Spleen (tissue), 11 donors: ENCODE data around the gene RYR1. TPM values are rescaled to one million over a fixed set of nuclear protein-coding genes. Genes with fewer than 3 reads are reported as not detected.
"Not testable (repeated sequence)": the region's sequence is repeated elsewhere in the genome, so short reads cannot be mapped to it uniquely, and the experiment has no call there.

ENCODE experiments used
- DNase-seq: peaks from one replicate; pipeline ENCODE4 v3.0.0-alpha.2; 2020
- H3K27ac ChIP-seq, 8 donors: fragments of 200-600 bp; sonication (generic) in 7 of 8; 1 replicate in 4 of 8; 2 replicates in 4 of 8; pipeline versions ENCODE4 v1.5.0 to v1.8.0; 2016 to 2021; ENCODE audit warnings: inconsistent platforms in 4 of 8, mild to moderate bottlenecking in 4 of 8, moderate library complexity in 1 of 8
- H3K27me3 ChIP-seq, 7 donors: fragments of 200-600 bp; sonication (generic) in 6 of 7; replicated peaks in 1 of 7; 1 replicate in 4 of 7; 2 replicates in 3 of 7; pipeline versions ENCODE4 v1.5.0 to v1.8.0; 2016 to 2021; ENCODE audit warnings: inconsistent platforms in 3 of 7, mild to moderate bottlenecking in 1 of 7
- H3K36me3 ChIP-seq, 6 donors: fragments of 200-600 bp; sonication (generic) in 5 of 6; 1 replicate in 4 of 6; 2 replicates in 2 of 6; pipeline versions ENCODE4 v1.5.0 to v1.8.0; 2016 to 2021; ENCODE audit warnings: inconsistent platforms in 2 of 6
- H3K4me1 ChIP-seq, 6 donors: fragments of 200-600 bp; sonication (generic) in 5 of 6; 1 replicate in 3 of 6; 2 replicates in 3 of 6; pipeline versions ENCODE4 v1.5.0 to v1.8.0; 2016 to 2021; ENCODE audit warnings: inconsistent platforms in 3 of 6
- H3K4me3 ChIP-seq, 8 donors: fragments of 200-600 bp; sonication (generic) in 7 of 8; 1 replicate in 4 of 8; 2 replicates in 4 of 8; pipeline versions ENCODE4 v1.5.0 to v1.8.0; 2016 to 2021; ENCODE audit warnings: inconsistent platforms in 4 of 8, mild to moderate bottlenecking in 4 of 8, moderate library complexity in 2 of 8
- H3K9me3 ChIP-seq, 8 donors: fragments of 200-600 bp; sonication (generic) in 7 of 8; 1 replicate in 4 of 8; 2 replicates in 4 of 8; pipeline versions ENCODE4 v1.5.0 to v1.8.0; 2016 to 2021; ENCODE audit warnings: inconsistent platforms in 4 of 8
- POLR2A ChIP-seq, 3 donors: fragments of 450-650 bp; IDR thresholded peaks; one replicate each; pipeline ENCODE4 v1.5.1; 2017; ENCODE audit warnings: antibody characterized with exemption in 3 of 3, mild to moderate bottlenecking in 1 of 3
- POLR2AphosphoS5 ChIP-seq, 3 donors: sonication (generic); formaldehyde crosslinking; IDR thresholded peaks; one replicate each; pipeline ENCODE4 v1.5.1; 2017; ENCODE audit warnings: antibody characterized with exemption in 3 of 3
- WGBS, 5 donors: extraction: QIAGEN DNeasy Blood & Tissue Kit in 3 of 5; methylation state at CpG; one replicate each; pipeline versions ENCODE4 v1.1.5 to v1.1.7; 2013 to 2018; 5-methylcytosine and 5-hydroxymethylcytosine counted together
- intact Hi-C: fragments of 100-400 bp; cut with DNase I; formaldehyde crosslinking; loops from one replicate; pipeline ENCODE4 v1.15.0; 2023; ENCODE audit warnings: low total_unique reads
- polyA plus RNA-seq, 3 donors: library from polyadenylated mRNA; stranded (reverse); fragments of 200-250 nt; gene quantifications; one replicate each; pipeline ENCODE4 v1.2.1, GENCODE V29; 2013
- total RNA-seq, 7 donors: library from RNA; depleted of rRNA in 3 of 7; stranded (reverse); fragments of >200 nt in 3 of 7; fragmentation: NEBNext Ultra II Directional in 4 of 7; extraction: Animal tissue kit (Norgen Biotek cat#: 25700) in 4 of 7; gene quantifications; one replicate each; pipeline versions ENCODE4 v1.1.0 to v1.2.1, GENCODE V29; 2016 to 2021
- TF ChIP-seq, protein P1 (sequence below), 11 experiments: fragments of 200-600 bp in 7 of 11; fragments of 450-650 bp in 4 of 11; sonication (generic) in 4 of 11; IDR thresholded peaks in 8 of 11; conservative IDR thresholded peaks in 3 of 11; 1 replicate in 7 of 11; 2 replicates in 4 of 11; pipeline versions ENCODE4 v1.4.0 to v1.8.0; 2016 to 2021; ENCODE audit warnings: antibody characterized with exemption in 11 of 11, inconsistent platforms in 4 of 11, mild to moderate bottlenecking in 1 of 11
- donor health status: healthy with polysubstance abuse.
- donor health status: DM: no; HTN: no; CAD: no; lungs with moderate emphysema.
- donor health status: DM: no; HTN: no; CAD: no.
- donor health status: Bipolar disorder and iron deficiency.
- donor health status: healthy.
- donor health status: DM: no; HTN: no; CAD: no.
- donor health status: DM: yes; HTN: yes; CAD: no.

The RYR1 gene
- total and polyA plus RNA-seq, 10 donors: 0.32 to 3.2 (median 1.3) TPM

GRCh38 chr19:38619361-38620174 is 186.1 kb downstream of the RYR1 start:
- peak overlapping the region; percentile 77 to 94 (median 90) for H3K27ac ChIP-seq
- WGBS, 5 donors: 13 to 18% (median 17%) methylated on average over 21 of the region's 21 CpGs
- H3K27me3 ChIP-seq: no peaks in the 10 kb centered on the region

GRCh38 chr19:38624822-38625221 is 191.3 kb downstream of the RYR1 start:
- TF ChIP-seq POLR2A (IDR thresholded peaks at IDR 0.05) (no peak), POLR2AphosphoS5 (IDR thresholded peaks at IDR 0.05) (no peak)
- TF ChIP-seq, protein P1, sequence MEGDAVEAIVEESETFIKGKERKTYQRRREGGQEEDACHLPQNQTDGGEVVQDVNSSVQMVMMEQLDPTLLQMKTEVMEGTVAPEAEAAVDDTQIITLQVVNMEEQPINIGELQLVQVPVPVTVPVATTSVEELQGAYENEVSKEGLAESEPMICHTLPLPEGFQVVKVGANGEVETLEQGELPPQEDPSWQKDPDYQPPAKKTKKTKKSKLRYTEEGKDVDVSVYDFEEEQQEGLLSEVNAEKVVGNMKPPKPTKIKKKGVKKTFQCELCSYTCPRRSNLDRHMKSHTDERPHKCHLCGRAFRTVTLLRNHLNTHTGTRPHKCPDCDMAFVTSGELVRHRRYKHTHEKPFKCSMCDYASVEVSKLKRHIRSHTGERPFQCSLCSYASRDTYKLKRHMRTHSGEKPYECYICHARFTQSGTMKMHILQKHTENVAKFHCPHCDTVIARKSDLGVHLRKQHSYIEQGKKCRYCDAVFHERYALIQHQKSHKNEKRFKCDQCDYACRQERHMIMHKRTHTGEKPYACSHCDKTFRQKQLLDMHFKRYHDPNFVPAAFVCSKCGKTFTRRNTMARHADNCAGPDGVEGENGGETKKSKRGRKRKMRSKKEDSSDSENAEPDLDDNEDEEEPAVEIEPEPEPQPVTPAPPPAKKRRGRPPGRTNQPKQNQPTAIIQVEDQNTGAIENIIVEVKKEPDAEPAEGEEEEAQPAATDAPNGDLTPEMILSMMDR (IDR thresholded peaks at IDR 0.05 in 8 of 11, conservative IDR thresholded peaks at IDR 0.05 in 3 of 11): no peak
- DNase-seq: no peak
- intact Hi-C loops: no loop called here
- no peak overlapping the region for H3K27ac ChIP-seq
- WGBS, 5 donors: 86 to 95% (median 90%) methylated on average over 3 of the region's 3 CpGs
- no peaks in the 10 kb centered on the region for H3K27me3 ChIP-seq
- no peak overlapping the region for H3K4me3 ChIP-seq
- no peaks in the 10 kb centered on the region for H3K9me3 ChIP-seq
- H3K4me1 ChIP-seq: peaks cover 6 to 20% (median 13%) of the 10 kb centered on the region in 6 donors
- peaks cover 4 to 98% (median 93%) of the 10 kb centered on the region in 6 donors for H3K36me3 ChIP-seq

More at GRCh38 chr19:38619361-38620174, 186.1 kb downstream of the RYR1 start:
- H3K36me3 ChIP-seq: peaks cover 4 to 56% (median 42%) of the 10 kb centered on the region in 6 donors
- no peaks in the 10 kb centered on the region for H3K9me3 ChIP-seq
- DNase-seq: no peak
- peaks cover 11 to 67% (median 50%) of the 10 kb centered on the region in 6 donors for H3K4me1 ChIP-seq
- intact Hi-C loops: no loop called here
- no peak for TF ChIP-seq POLR2A (IDR thresholded peaks at IDR 0.05)
- TF ChIP-seq, protein P1 (IDR thresholded peaks at IDR 0.05 in 8 of 11, conservative IDR thresholded peaks at IDR 0.05 in 3 of 11): no peak
- TF ChIP-seq POLR2AphosphoS5 (IDR thresholded peaks at IDR 0.05): no peak
- H3K4me3 ChIP-seq: peak overlapping the region; percentile 82 to 95 (median 89)

- intact Hi-C loops: no loop called here
- TF ChIP-seq POLR2AphosphoS5 (IDR thresholded peaks at IDR 0.05): no peak
- no peak for TF ChIP-seq POLR2A (IDR thresholded peaks at IDR 0.05)
- TF ChIP-seq, protein P1 (IDR thresholded peaks at IDR 0.05 in 8 of 11, conservative IDR thresholded peaks at IDR 0.05 in 3 of 11): no peak
- Histone ChIP-seq H3K4me3 (no peak overlapping the region), H3K27me3 (no peaks in the 10 kb centered on the region), H3K4me1 (peaks cover 0 to 8% (median 1%) of the 10 kb centered on the region in 6 donors), H3K36me3 (peaks cover 3 to 100% (median 94%) of the 10 kb centered on the region in 6 donors), H3K27ac (no peak overlapping the region), H3K9me3 (no peaks in the 10 kb centered on the region)
- no peak for DNase-seq
- 95 to 100% (median 98%) methylated on average over 4 of the region's 4 CpGs for WGBS, 5 donors
These were observed 192.9 kb downstream of the RYR1 start for GRCh38 chr19:38626401-38626800.

DNA sequence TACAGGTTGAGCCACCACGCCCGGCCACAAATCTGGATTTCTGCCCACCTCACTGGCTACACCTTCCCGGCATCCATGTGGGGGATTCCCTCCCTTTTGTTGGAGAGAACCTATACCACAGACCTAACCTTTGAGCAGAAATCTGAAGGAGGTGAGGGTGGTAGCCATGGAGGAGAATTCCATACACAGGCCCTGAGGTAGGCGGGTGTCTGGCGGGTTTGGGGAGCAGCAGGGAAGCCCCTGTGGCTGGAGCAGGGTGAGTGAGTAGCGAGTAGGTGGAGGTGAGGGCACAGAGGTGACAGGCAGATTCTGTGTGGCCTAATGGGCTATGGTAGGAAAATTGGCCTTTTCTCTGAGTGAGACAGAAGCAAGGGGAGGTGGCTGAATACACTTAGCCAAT is 196.1 kb downstream of the RYR1 start:
- WGBS, 5 donors: 94 to 97% (median 96%) methylated on average over 6 of the region's 6 CpGs
- H3K27ac ChIP-seq: no peak overlapping the region
- no peak for DNase-seq
- H3K9me3 ChIP-seq: no peaks in the 10 kb centered on the region
- no peaks in the 10 kb centered on the region for H3K27me3 ChIP-seq
- peaks cover 0 to 3% (median 3%) of the 10 kb centered on the region in 6 donors for H3K4me1 ChIP-seq
- peaks cover 0 to 93% (median 84%) of the 10 kb centered on the region in 6 donors for H3K36me3 ChIP-seq
- TF ChIP-seq POLR2AphosphoS5 (IDR thresholded peaks at IDR 0.05): no peak
- no peak for TF ChIP-seq POLR2A (IDR thresholded peaks at IDR 0.05)
- TF ChIP-seq, protein P1 (IDR thresholded peaks at IDR 0.05 in 8 of 11, conservative IDR thresholded peaks at IDR 0.05 in 3 of 11): no peak
- H3K4me3 ChIP-seq: no peak overlapping the region
- intact Hi-C loops: no loop called here

DNA sequence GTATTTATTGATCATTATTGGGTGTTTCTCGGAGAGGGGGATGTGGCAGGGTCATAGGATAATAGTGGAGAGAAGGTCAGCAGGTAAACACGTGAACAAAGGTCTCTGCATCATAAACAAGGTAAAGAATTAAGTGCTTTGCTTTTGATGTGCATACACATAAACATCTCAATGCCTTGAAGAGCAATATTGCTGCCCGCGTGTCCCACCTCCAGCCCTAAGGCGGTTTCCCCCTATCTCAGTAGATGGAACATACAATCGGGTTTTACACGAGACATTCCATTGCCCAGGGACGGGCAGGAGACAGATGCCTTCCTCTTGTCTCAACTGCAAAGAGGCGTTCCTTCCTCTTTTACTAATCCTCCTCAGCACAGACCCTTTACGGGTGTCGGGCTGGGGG is 197.8 kb downstream of the RYR1 start:
- 54 to 79% (median 67%) methylated on average over 10 to 11 of the region's 11 CpGs for WGBS, 5 donors
- H3K27me3 ChIP-seq, H3K4me3 ChIP-seq, H3K27ac ChIP-seq, DNase-seq, H3K9me3 ChIP-seq: not testable (repeated sequence)
- peaks cover 7 to 20% (median 18%) of the 10 kb centered on the region in 6 donors for H3K4me1 ChIP-seq
- H3K36me3 ChIP-seq: peaks cover 0 to 91% (median 76%) of the 10 kb centered on the region in 6 donors
- intact Hi-C loops: loop anchor here (5.0 to 10.0 kb wide), 4 partner anchors 84 to 304 kb away; partner anchors contain the start of genes FAM98C, MRPS12 and SARS2

DNA sequence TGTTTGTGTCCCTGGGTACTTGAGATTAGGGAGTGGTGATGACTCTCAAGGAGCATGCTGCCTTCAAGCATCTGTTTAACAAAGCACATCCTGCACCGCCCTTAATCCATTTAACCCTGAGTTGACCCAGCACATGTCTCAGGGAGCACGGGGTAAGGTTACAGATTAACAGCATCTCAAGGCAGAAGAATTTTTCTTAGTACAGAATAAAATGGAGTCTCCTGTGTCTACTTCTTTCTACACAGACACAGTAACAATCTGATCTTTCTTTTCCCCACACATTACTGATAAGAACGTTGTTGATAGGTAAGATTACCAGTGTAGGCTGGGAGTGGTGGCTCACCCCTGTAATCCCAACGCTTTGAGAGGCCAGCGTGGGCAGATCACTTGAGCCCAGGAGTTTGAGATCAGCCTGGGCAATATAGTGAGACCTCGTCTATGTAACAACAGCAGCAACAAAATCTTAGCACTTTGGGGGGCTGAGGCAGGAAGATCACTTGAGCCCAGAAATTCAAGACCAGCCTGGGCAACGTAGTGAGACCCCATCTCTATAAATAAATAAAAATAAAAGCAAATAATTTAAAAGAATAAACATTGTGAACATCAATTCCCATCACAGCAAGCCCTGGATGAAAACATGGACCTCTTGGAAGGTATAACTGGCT is 198.5 kb downstream of the RYR1 start:
- not testable (repeated sequence) for DNase-seq, H3K4me3 ChIP-seq, H3K9me3 ChIP-seq, H3K27me3 ChIP-seq, H3K27ac ChIP-seq
- 79 to 87% (median 81%) methylated on average over 7 of the region's 7 CpGs for WGBS, 5 donors
- Histone ChIP-seq H3K36me3 (peaks cover 0 to 91% (median 70%) of the 10 kb centered on the region in 6 donors), H3K4me1 (peaks cover 14 to 27% (median 24%) of the 10 kb centered on the region in 6 donors)
- intact Hi-C loops: loop anchor here (5.0 to 10.0 kb wide), 4 partner anchors 85 to 303 kb away; partner anchors contain the start of genes FAM98C, MRPS12 and SARS2
